AG09309 (cell line): ENCODE data around the gene MOB3C.

Source experiments
- DNase-seq: peaks from one replicate; pipeline ENCODE4 v3.0.0-alpha.2; 2010; ENCODE audit warnings: low read depth
- H3K4me3 ChIP-seq: 2 replicates; pipeline ENCODE4 v1.5.1; 2011; ENCODE audit warnings: mild to moderate bottlenecking, low read depth, low read length, moderate library complexity; ENCODE audit not compliant: control insufficient read depth
- TF ChIP-seq, protein P1 (sequence below): IDR thresholded peaks from 2 replicates; pipeline ENCODE4 v1.5.1; 2011; ENCODE audit warnings: mild to moderate bottlenecking, low read depth, low read length, inconsistent platforms; ENCODE audit not compliant: insufficient read depth, control insufficient read depth; ENCODE audit errors: missing control alignments

The MOB3C gene

GRCh38 chr1:46596846-46597245 is 19.8 kb downstream of the MOB3C start:
- TF ChIP-seq, protein P1, sequence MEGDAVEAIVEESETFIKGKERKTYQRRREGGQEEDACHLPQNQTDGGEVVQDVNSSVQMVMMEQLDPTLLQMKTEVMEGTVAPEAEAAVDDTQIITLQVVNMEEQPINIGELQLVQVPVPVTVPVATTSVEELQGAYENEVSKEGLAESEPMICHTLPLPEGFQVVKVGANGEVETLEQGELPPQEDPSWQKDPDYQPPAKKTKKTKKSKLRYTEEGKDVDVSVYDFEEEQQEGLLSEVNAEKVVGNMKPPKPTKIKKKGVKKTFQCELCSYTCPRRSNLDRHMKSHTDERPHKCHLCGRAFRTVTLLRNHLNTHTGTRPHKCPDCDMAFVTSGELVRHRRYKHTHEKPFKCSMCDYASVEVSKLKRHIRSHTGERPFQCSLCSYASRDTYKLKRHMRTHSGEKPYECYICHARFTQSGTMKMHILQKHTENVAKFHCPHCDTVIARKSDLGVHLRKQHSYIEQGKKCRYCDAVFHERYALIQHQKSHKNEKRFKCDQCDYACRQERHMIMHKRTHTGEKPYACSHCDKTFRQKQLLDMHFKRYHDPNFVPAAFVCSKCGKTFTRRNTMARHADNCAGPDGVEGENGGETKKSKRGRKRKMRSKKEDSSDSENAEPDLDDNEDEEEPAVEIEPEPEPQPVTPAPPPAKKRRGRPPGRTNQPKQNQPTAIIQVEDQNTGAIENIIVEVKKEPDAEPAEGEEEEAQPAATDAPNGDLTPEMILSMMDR = no peak
- H3K4me3 ChIP-seq = no peak overlapping the region
- DNase-seq = no peak

DNA sequence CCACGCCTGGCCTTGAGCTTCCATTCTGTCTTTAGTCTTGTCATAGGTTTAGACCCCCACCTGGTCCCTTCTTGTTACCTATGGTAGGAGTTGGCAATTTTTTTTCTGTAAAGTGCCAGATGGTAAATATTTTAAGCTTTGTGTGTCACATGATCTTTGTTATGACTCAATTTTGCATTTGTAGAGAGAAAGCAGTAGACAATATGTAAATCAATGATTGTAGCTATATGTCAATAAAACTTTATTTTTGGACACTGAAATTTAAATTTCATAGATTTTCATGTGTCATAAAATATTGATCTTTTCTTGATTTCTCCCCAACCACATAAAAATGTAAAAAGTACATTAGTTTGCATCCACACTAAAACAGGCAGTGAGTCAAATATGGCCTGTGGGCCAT is 20.6 kb downstream of the MOB3C start:
- TF ChIP-seq, protein P1 = no peak

GRCh38 chr1:46595127-46595526 is 21.5 kb downstream of the MOB3C start:
- TF ChIP-seq, protein P1 = no peak
- no peak overlapping the region for H3K4me3 ChIP-seq
- no peak for DNase-seq

More for the DNA sequence above, 20.6 kb downstream of the MOB3C start:
- DNase-seq = no peak
- H3K4me3 ChIP-seq = no peak overlapping the region

- DNase-seq = no peak
- TF ChIP-seq, protein P1 = no peak
These were observed 22.5 kb downstream of the MOB3C start for GRCh38 chr1:46594063-46594462.

GRCh38 chr1:46592823-46593222 is 23.8 kb downstream of the MOB3C start:
- no peak overlapping the region for H3K4me3 ChIP-seq
- no peak for DNase-seq
- TF ChIP-seq, protein P1 = no peak

More at GRCh38 chr1:46594063-46594462, 22.5 kb downstream of the MOB3C start:
- no peak overlapping the region for H3K4me3 ChIP-seq

- H3K4me3 ChIP-seq = no peak overlapping the region
- TF ChIP-seq, protein P1 = no peak
- no peak for DNase-seq
These were observed 27.1 kb downstream of the MOB3C start for GRCh38 chr1:46589529-46589928.

DNA sequence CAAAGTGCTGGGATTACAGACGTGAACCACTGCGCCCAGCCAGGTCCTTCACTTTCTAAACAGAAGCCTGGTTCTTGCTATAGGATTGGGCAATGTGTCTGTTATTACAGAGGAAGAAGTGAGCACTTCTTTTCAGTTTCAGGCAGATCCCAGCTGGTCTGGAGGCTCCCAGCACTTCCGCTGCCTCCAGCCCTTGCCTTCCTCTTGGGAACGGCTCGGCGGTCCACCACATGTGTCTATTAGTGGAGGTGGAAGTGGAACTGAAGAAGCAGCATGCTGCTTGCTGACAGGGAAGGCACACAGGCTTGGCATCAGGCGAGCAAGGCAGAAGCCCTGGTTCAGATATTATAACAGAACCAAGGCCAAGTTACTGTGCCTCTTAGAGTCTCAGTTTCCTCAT is 29.5 kb downstream of the MOB3C start:
- H3K4me3 ChIP-seq = no peak overlapping the region
- TF ChIP-seq, protein P1 = no peak
- no peak for DNase-seq
